Suprapubic skin (tissue), 4 donors: ENCODE results near the gene FAM229B. TPM values are rescaled to one million over a fixed set of nuclear protein-coding genes. Genes with fewer than 3 reads are reported as not detected.

Experiments
- DNase-seq, 2 donors: peaks; one replicate each; pipeline ENCODE4 v3.0.0-alpha.2; 2019; ENCODE audit warnings: low spot score in 2 of 2
- H3K27ac ChIP-seq: fragments of 200-600 bp; sonication (generic); one replicate; pipeline ENCODE4 v1.5.1; 2019
- H3K27me3 ChIP-seq: fragments of 200-600 bp; sonication (generic); one replicate; pipeline ENCODE4 v1.5.1; 2019
- H3K36me3 ChIP-seq: fragments of 200-600 bp; sonication (generic); one replicate; pipeline ENCODE4 v1.5.1; 2019
- H3K4me1 ChIP-seq: fragments of 200-600 bp; sonication (generic); one replicate; pipeline ENCODE4 v1.5.1; 2019
- H3K4me3 ChIP-seq: fragments of 200-600 bp; sonication (generic); one replicate; pipeline ENCODE4 v1.5.1; 2019; ENCODE audit warnings: mild to moderate bottlenecking
- H3K9me3 ChIP-seq: fragments of 200-600 bp; sonication (generic); one replicate; pipeline ENCODE4 v1.5.1; 2019
- CTCF ChIP-seq, 2 donors: fragments of 200-600 bp in 1 of 2; fragments of 450-650 bp in 1 of 2; sonication (generic) in 1 of 2; IDR thresholded peaks; one replicate each; pipeline ENCODE4 v1.5.1; 2016 to 2019; ENCODE audit warnings: antibody characterized with exemption in 2 of 2, mild to moderate bottlenecking in 1 of 2, moderate library complexity in 1 of 2
- EP300 ChIP-seq: sonication (generic); formaldehyde crosslinking; IDR thresholded peaks from one replicate; pipeline ENCODE4 v1.6.1; 2017; ENCODE audit warnings: antibody characterized with exemption
- POLR2A ChIP-seq, 2 donors: fragments of 450-650 bp; IDR thresholded peaks; one replicate each; pipeline ENCODE4 v1.6.1; 2017; ENCODE audit warnings: antibody characterized with exemption in 2 of 2, mild to moderate bottlenecking in 2 of 2, moderate library complexity in 2 of 2
- POLR2AphosphoS5 ChIP-seq, 3 donors: sonication (generic); formaldehyde crosslinking; IDR thresholded peaks; one replicate each; pipeline ENCODE4 v1.6.1; 2017; ENCODE audit warnings: antibody characterized with exemption in 3 of 3
- WGBS: methylation state at CpG from one replicate; pipeline ENCODE4 v1.1.5; 2018; 5-methylcytosine and 5-hydroxymethylcytosine counted together
- total RNA-seq, 4 donors: library from RNA; depleted of rRNA; stranded (reverse); fragments of >200 nt; gene quantifications; one replicate each; pipeline ENCODE4 v1.1.0, GENCODE V29; 2016

FAM229B gene
- total RNA-seq, 4 donors from 2014 or later = 0.72 to 3.9 (median 2.4) TPM

GRCh38 chr6:112122756-112123155, 35.4 kb downstream of the FAM229B start:
- Histone ChIP-seq H3K36me3 (peaks cover 23% of the 10 kb centered on the region), H3K27ac (no peak overlapping the region)
- 85% methylated on average over 2 of the region's 2 CpGs for WGBS

GRCh38 chr6:112123982-112124381, 36.6 kb downstream of the FAM229B start:
- Histone ChIP-seq H3K9me3 (no peaks in the 10 kb centered on the region), H3K4me1 (no peaks in the 10 kb centered on the region), H3K4me3 (no peak overlapping the region), H3K27ac (no peak overlapping the region), H3K27me3 (no peaks in the 10 kb centered on the region), H3K36me3 (peaks cover 27% of the 10 kb centered on the region)
- DNase-seq = no peak
- WGBS = 89% methylated on average over 1 of the region's 1 CpG
- TF ChIP-seq POLR2A (IDR thresholded peaks at IDR 0.05) = no peak
- TF ChIP-seq CTCF (IDR thresholded peaks at IDR 0.05) = no peak
- no peak for TF ChIP-seq EP300
- no peak for TF ChIP-seq POLR2AphosphoS5 (IDR thresholded peaks at IDR 0.05)

More at GRCh38 chr6:112122756-112123155, 35.4 kb downstream of the FAM229B start:
- DNase-seq = no peak
- Histone ChIP-seq H3K9me3 (no peaks in the 10 kb centered on the region), H3K4me1 (no peaks in the 10 kb centered on the region), H3K27me3 (no peaks in the 10 kb centered on the region), H3K4me3 (no peak overlapping the region)
- no peak for TF ChIP-seq CTCF (IDR thresholded peaks at IDR 0.05)

DNA sequence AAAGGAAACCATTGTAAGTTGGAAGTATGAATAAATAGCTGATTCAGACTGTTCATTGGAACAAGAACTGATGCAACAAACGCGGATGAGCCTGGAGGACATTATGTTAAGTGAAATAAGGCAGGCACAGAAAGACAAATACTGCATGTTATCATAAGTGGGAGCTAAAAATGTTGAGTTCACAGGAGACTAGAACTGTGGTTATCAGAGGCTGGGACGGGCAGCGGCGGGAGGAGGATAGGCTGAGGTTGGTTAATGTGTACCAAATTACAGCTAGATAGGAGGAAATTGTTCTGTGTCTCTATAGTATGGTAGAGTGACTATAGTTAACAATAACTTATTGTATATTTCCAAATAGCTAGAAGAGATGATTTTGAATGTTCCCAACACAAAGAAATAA, 40.8 kb downstream of the FAM229B start:
- Histone ChIP-seq H3K4me1 (no peaks in the 10 kb centered on the region), H3K27ac (no peak overlapping the region), H3K9me3 (no peaks in the 10 kb centered on the region), H3K4me3 (no peak overlapping the region), H3K36me3 (peaks cover 39% of the 10 kb centered on the region), H3K27me3 (no peaks in the 10 kb centered on the region)
- no peak for DNase-seq
- WGBS = 84% methylated on average over 5 of the region's 5 CpGs
- no peak for TF ChIP-seq EP300
- no peak for TF ChIP-seq POLR2AphosphoS5 (IDR thresholded peaks at IDR 0.05)
- no peak for TF ChIP-seq POLR2A (IDR thresholded peaks at IDR 0.05)
- no peak for TF ChIP-seq CTCF (IDR thresholded peaks at IDR 0.05)

GRCh38 chr6:112130878-112131277, 43.5 kb downstream of the FAM229B start:
- Histone ChIP-seq H3K27ac (no peak overlapping the region), H3K36me3 (peaks cover 45% of the 10 kb centered on the region), H3K9me3 (no peaks in the 10 kb centered on the region), H3K4me1 (no peaks in the 10 kb centered on the region), H3K4me3 (no peak overlapping the region), H3K27me3 (no peaks in the 10 kb centered on the region)
- TF ChIP-seq EP300 (no peak), POLR2A (IDR thresholded peaks at IDR 0.05) (no peak), POLR2AphosphoS5 (IDR thresholded peaks at IDR 0.05) (no peak), CTCF (IDR thresholded peaks at IDR 0.05) (no peak)
- 58% methylated on average over 3 of the region's 3 CpGs for WGBS
- DNase-seq = no peak

- H3K9me3 ChIP-seq = no peaks in the 10 kb centered on the region
- 87% methylated on average over 8 of the region's 8 CpGs for WGBS
- no peak overlapping the region for H3K4me3 ChIP-seq
- no peaks in the 10 kb centered on the region for H3K27me3 ChIP-seq
- DNase-seq = no peak
- peaks cover 49% of the 10 kb centered on the region for H3K36me3 ChIP-seq
- TF ChIP-seq EP300 (no peak), POLR2A (IDR thresholded peaks at IDR 0.05) (no peak), CTCF (IDR thresholded peaks at IDR 0.05) (no peak), POLR2AphosphoS5 (IDR thresholded peaks at IDR 0.05) (no peak)
- no peak overlapping the region for H3K27ac ChIP-seq
- H3K4me1 ChIP-seq = no peaks in the 10 kb centered on the region
Measured at GRCh38 chr6:112139052-112139451, 51.7 kb downstream of the FAM229B start.
